HG03108 (cell line): ENCODE results near the gene R3HCC1L.

Experiments
- ATAC-seq: cut with Tn5 transposase; IDR thresholded peaks from one replicate; pipeline ENCODE4 v1.9.1; 2021; ENCODE audit warnings: moderate library complexity; ENCODE audit not compliant: unreplicated experiment

The R3HCC1L gene

DNA sequence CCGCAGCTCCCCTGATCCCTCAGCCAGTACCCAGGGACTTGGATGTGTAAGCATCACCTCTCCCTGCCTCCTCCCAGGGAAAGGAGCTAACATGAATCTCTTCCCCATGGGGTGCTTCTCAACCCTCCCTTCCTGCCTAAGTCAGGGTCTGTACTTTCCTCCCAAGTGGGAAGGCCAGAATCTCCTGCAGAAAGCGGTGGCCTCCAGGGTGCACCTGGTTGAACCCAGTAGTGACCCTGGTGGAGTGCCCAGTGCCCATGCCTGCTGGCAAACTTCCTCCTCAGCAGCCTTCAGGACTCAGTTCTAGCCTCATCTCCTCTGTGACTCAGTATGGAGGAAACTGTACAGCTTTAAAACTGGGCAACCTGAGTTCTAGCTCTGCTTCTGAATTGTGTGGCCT is 136.3 kb downstream of the R3HCC1L start:
- ATAC-seq = no peak

DNA sequence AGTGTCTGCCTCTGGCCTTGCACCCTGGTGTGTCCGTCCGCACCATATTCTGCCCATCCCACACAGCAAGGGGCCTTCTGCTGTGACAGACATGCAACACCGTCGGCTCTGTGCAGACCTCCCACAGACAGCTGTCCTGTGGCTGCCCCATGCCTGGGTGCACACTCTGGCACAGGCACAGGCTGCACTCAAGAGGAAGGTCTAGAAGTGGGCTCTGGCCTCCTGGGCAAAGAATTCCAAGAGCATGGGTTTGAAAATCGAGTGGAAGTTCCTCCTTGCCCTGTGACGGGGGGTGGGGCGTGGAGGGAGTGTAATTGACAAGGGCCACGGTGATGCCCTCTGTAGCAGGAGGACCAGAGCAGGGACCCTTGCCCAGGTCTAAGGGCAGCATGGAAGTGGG is 137.8 kb downstream of the R3HCC1L start:
- no peak for ATAC-seq

DNA sequence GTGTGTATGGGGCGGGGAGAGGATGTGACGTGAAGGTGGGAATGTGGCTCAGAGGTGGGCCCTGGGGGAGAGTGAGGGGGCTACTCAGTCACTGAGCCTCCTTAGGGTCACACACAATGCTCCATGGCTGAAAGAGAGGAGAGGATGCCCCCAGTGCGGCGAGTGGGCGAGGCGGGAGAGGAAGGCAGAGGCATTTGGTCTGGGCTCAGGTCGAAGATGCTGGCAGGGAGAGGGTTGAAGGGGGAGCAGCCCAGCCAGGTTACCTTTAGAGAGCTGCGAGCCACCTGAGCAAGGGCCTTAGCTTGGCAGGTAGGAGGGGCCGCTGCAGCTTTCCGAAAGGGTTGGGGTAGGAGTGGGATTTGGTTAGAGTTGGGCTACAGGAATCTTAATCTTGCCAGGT is 138.2 kb downstream of the R3HCC1L start:
- no peak for ATAC-seq

DNA sequence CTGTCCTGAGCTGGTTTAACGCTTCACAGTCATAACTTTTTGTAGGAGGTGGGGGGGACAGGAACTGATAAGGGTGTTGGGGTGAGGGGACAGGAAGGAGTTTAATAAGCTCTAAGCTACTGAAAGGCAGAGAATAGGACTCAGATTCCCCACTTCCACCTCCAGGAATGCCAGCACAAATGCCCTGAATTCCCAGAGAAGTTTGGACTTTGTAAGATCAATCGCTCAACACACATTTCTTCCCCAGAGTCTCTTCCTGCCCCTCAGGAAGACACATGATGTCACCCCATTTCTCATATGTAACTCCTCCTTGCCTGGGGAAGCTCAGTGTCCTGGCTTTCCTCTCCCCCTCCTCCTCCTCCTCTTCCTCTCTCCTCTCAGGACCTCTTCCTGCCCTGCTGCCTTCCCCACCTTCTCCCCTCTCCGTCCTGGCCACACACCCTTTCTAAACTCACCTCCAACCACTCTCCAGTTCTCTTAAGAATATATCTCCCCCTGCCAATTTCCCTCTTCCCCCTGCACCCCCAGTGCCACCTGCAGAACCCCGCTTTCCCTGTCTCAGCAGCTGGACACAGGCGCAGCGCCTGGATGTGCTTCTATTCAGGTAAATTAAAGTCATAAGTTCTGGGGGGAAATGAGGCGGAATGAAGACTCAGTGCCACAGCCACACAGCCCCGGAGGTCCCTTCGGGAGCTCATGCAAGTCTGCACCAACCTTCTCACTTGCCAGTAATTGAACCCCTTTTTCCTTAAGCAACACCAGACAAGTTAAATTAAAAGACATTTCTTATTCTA is 138.8 kb downstream of the R3HCC1L start:
- ATAC-seq = no peak

DNA sequence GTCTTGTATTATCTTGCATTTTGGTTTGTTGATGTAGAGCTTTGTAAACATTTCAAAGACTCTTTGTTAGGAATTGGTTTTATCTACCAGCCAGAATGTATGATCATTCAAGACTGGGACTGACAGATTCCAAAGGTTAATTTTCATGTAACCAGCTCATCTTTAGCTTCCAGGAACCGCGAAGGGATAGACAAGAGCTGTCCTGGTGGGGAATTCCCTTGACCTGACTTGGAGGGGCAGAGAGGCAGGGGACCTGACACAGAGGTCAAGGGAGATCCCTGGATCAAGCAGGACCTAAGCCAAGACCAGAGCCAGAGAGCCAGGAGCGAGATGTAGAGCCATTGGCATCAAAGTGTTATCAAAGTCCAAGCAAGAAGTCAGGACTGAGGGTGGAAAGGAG is 140.1 kb downstream of the R3HCC1L start:
- ATAC-seq = no peak

DNA sequence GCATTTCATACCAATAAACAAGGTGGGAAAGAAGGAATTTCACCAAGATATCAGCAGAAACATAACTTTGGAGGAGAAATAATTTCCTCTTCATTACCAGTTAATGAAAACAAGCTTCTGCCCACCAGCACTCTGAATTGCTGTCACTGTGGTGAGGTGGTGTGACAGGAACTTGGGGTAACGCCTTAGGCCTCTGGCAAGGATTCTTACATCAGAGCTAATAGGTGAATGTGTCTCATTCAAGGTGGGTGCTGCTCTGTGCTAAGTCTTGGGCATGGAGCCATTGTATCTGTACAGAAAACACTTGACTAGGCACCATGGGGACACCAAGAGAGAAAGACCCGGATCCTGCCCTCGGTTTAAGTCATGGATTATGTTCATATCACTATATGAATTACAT is 141.9 kb downstream of the R3HCC1L start:
- no peak for ATAC-seq

DNA sequence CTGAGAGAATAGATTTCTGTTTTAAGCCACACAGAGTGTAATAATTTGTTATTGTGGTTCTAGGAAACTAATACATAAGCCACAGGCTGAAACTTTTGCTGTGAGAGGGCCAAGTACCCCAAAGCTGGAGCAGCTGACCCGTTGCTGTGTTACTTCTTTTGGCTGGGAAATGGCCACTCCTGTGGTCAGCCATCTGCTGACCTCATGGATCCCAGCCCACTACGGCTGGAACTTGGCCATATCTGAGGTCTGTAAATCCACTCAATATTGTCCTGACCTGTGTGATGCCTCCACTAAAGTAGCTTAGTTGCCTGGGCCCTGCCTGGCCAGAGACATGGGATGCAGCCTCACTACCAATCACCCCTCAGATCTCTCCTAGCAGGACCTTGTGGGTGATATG is 151.0 kb downstream of the R3HCC1L start:
- no peak for ATAC-seq

DNA sequence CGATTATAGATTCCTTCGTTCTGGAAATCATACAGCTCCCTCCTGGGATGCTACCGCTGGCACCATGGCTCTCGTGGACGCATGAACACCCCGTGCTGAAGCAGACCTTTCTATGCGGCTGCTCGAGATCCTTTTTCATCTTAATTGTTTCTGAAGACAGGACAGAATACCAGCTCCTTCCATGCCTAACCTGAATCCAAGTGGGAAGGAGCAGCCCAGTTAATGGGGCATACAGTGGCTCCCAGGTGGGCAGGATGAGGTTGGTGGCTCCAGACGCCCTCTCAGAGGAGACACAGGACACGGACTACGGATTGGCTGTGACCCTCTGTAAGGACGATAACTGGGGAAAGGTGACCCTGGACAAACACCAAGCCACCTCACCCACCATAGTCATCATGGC is 152.0 kb downstream of the R3HCC1L start:
- ATAC-seq = no peak

DNA sequence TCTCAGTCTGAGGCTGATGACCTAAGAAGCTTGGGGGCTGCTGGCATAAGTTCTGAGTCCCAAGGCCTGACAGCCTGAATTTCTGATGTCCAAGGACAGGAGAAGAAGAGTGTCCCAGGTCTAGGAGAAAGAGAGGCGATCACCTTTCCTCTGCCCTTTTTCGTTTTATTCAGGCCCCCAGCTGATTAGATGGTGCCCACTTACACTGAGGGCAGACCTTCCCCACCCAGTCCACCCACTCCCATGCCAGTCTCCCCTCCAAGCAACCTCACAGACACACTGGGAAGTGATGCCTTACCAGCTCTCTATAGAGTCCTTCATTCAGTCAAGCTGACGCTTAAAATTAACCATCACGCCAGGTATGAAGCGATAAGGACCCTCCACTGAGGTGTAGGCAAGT is 152.9 kb downstream of the R3HCC1L start:
- no peak for ATAC-seq

DNA sequence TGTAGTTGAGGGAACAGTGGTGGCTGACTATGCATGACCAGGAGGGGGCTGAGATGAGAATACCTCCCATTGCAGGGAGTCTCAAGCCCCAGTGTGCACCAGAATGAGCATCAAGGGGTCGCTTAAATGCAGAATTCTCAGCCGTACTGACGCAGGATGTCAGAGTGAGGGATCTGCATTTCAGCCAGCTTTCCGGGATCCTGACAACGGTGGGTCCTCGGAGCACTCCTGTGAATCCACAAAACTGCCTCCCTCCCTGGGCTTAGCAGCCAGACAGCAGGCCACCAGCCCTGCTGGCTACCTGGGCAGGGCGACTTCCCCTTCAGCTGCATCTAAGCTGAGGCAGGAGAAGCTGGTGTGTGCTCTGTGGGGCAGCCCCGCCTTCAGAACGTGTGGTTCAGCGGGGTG is 155.3 kb downstream of the R3HCC1L start:
- no peak for ATAC-seq

DNA sequence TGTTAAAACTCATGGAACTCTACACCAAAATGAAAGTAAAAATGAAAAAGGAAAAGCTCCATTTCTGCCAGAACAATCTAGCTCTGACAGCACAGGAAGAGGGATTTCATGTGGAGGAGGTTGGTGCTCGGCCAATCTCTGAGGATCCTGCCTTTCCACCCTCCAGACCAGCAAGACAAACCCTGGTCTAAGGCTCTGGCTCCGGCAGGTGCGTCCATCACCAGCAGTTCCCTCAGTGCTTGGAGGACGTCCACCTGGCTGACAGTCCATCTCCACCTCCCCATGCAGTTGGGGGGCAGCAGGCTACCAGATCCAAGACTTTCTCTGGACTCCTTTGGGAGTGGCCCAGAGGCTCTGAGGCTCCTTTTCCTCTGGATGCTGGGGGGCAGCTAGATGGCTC is 158.5 kb downstream of the R3HCC1L start:
- ATAC-seq = no peak

DNA sequence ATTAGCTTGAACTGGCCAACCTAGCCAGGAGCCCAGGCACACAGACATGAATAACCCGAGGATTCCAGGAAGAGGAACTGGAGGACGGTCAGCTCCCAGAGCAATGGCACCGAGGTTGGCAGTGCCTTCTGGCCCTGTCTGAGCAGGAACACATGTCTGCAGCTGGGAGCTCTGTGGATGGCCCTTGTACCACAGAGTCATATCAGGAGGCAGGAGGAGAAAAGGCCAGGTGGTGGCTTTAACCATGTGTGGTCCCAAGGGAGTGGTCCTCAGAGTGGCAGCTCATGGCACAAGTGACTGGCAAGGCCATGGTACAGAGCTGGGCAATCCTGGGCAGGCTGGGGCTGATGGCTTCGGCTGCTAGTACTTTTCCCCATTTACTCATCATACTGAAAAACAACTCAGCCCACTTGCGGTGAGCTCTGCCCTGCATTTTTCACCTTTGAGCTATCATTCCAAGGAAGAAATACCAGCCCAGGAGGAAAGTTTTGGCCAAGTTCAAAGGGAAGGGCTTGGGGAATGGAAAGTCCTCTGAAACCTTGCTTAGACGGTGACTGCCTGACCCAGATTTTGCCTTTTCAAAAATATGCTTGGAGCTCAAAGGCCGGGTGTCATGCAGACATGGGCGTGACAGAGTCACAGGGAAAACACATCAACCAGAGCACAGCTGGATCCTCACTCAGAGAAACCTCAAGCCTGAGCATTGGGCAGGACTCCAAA is 159.3 kb downstream of the R3HCC1L start:
- no peak for ATAC-seq

DNA sequence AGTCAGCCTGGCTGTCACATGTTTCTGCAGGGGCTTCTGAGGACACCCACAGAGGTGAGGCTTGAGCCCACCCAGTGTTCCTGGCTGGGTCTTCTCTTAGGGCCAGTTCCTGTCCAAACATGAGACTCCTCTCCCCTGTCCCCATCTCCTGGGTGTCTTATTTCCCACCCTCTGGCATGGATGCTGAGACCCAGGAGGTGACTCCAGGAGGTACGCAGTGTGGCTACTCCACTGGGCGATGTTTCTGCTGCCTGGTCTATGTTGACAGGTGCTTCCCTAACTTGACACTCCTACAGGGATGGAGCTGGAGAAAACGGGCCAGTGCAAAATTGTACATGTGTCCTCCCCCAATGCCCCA is 159.8 kb downstream of the R3HCC1L start:
- no peak for ATAC-seq
